Loucy (cell line): ENCODE data around the gene GARIN3.
"Not testable (repeated sequence)": the region's sequence is repeated elsewhere in the genome, so short reads cannot be mapped to it uniquely, and the experiment has no call there.

Source experiments
- H2AFZ ChIP-seq: fragments of 200-600 bp; sonication (generic); 2 replicates; pipeline ENCODE4 v1.6.0; 2016; ENCODE audit warnings: antibody characterized with exemption, mild to moderate bottlenecking, low read length, moderate library complexity
- H3F3A ChIP-seq: fragments of 200-600 bp; 2 replicates; pipeline ENCODE4 v1.6.0; 2016; ENCODE audit warnings: antibody characterized with exemption, low read depth, mild to moderate bottlenecking
- H3K27me3 ChIP-seq: fragments of 200-600 bp; sonication (generic); 2 replicates; pipeline ENCODE4 v1.6.1; 2014; ENCODE audit warnings: low read length, mild to moderate bottlenecking; ENCODE audit not compliant: insufficient read depth, poor library complexity, severe bottlenecking
- H3K36me3 ChIP-seq: fragments of 200-600 bp; sonication (generic); 2 replicates; pipeline ENCODE4 v1.6.1; 2016; ENCODE audit warnings: low read length; ENCODE audit not compliant: insufficient read depth
- H3K4me1 ChIP-seq: fragments of 200-600 bp; sonication (generic); 2 replicates; pipeline ENCODE4 v1.5.1; 2014; ENCODE audit warnings: low read length, mild to moderate bottlenecking; ENCODE audit not compliant: insufficient read depth, poor library complexity, severe bottlenecking
- H3K4me2 ChIP-seq: fragments of 200-600 bp; sonication (generic); 2 replicates; pipeline ENCODE4 v1.6.0; 2014; ENCODE audit warnings: antibody characterized with exemption, low read length, low read depth, mild to moderate bottlenecking; ENCODE audit not compliant: poor library complexity, severe bottlenecking
- H3K4me3 ChIP-seq: fragments of 200-600 bp; sonication (generic); 2 replicates; pipeline ENCODE4 v1.5.1; 2014; ENCODE audit warnings: low read length, mild to moderate bottlenecking, mixed read lengths; ENCODE audit not compliant: poor library complexity, severe bottlenecking
- H3K79me2 ChIP-seq: fragments of 200-600 bp; sonication (generic); 2 replicates; pipeline ENCODE4 v1.6.1; 2014; ENCODE audit warnings: low read length; ENCODE audit not compliant: insufficient read depth
- H3K9ac ChIP-seq: fragments of 200-600 bp; sonication (generic); 2 replicates; pipeline ENCODE4 v1.6.0; 2014; ENCODE audit warnings: mild to moderate bottlenecking, low read depth, low read length, moderate library complexity; ENCODE audit not compliant: poor library complexity, severe bottlenecking
- H3K9me2 ChIP-seq: fragments of 200-600 bp; sonication (generic); replicated peaks from 2 replicates; pipeline ENCODE4 v1.6.1; 2016; ENCODE audit warnings: low read depth, low read length, mixed read lengths
- H3K9me3 ChIP-seq: fragments of 200-600 bp; sonication (generic); 2 replicates; pipeline ENCODE4 v1.6.1; 2014; ENCODE audit warnings: mild to moderate bottlenecking, antibody characterized with exemption, low read length, low read depth; ENCODE audit not compliant: insufficient read depth
- H4K20me1 ChIP-seq: fragments of 200-600 bp; sonication (generic); 2 replicates; pipeline ENCODE4 v1.6.0; 2014; ENCODE audit warnings: antibody characterized with exemption, low read length, mild to moderate bottlenecking; ENCODE audit not compliant: insufficient read depth, poor library complexity, severe bottlenecking
- CTCF ChIP-seq: fragments of 200-600 bp; sonication (generic); conservative IDR thresholded peaks from 2 replicates; pipeline ENCODE4 v1.5.1; 2014; ENCODE audit warnings: mild to moderate bottlenecking, antibody characterized with exemption, low read length
- EZH2phosphoT487 ChIP-seq: fragments of 200-600 bp; IDR thresholded peaks from 2 replicates; pipeline ENCODE4 v1.6.1; 2018; ENCODE audit warnings: antibody characterized with exemption, mild to moderate bottlenecking, moderate library complexity, borderline replicate concordance

Gene GARIN3

GRCh38 chr5:157214415-157214814 lies 48.4 kb upstream of the GARIN3 start:
- H3K27me3 ChIP-seq: no peaks in the 10 kb centered on the region
- H4K20me1 ChIP-seq: no peaks in the 10 kb centered on the region
- no peak overlapping the region for H3K4me2 ChIP-seq
- no peaks in the 10 kb centered on the region for H3K9me2 ChIP-seq
- no peaks in the 10 kb centered on the region for H3K4me1 ChIP-seq
- H3K36me3 ChIP-seq: peaks cover 88% of the 10 kb centered on the region; the same call in 1 of the 2 replicates
- no peak overlapping the region for H2AFZ ChIP-seq
- no peaks in the 10 kb centered on the region for H3K9me3 ChIP-seq
- H3K4me3 ChIP-seq: no peak overlapping the region
- H3K9ac ChIP-seq: no peak overlapping the region
- no peaks in the 10 kb centered on the region for H3F3A ChIP-seq
- H3K79me2 ChIP-seq: no peaks in the 10 kb centered on the region
- TF ChIP-seq EZH2phosphoT487 (no peak), CTCF (no peak)

- Histone ChIP-seq H2AFZ (no peak overlapping the region), H3K27me3 (no peaks in the 10 kb centered on the region), H3K4me1 (no peaks in the 10 kb centered on the region), H3K36me3 (peaks cover 89% of the 10 kb centered on the region; the same call in 1 of the 2 replicates), H3K9me2 (no peaks in the 10 kb centered on the region), H3K9me3 (no peaks in the 10 kb centered on the region), H3K9ac (no peak overlapping the region), H3K79me2 (no peaks in the 10 kb centered on the region), H3K4me3 (no peak overlapping the region), H4K20me1 (no peaks in the 10 kb centered on the region), H3K4me2 (no peak overlapping the region), H3F3A (no peaks in the 10 kb centered on the region)
- TF ChIP-seq EZH2phosphoT487 (no peak), CTCF (no peak)
These were observed 47.6 kb upstream of the GARIN3 start for GRCh38 chr5:157213527-157214243.

GRCh38 chr5:157212307-157212706 lies 46.2 kb upstream of the GARIN3 start:
- no peaks in the 10 kb centered on the region for H3K27me3 ChIP-seq
- H3K9me3 ChIP-seq: no peaks in the 10 kb centered on the region
- H3K4me2 ChIP-seq: no peak overlapping the region
- H3K4me3 ChIP-seq: no peak overlapping the region
- peaks cover 12% of the 10 kb centered on the region; the same call in 1 of the 2 replicates for H3K79me2 ChIP-seq
- H2AFZ ChIP-seq: no peak overlapping the region
- peaks cover 2% of the 10 kb centered on the region for H4K20me1 ChIP-seq
- H3F3A ChIP-seq: no peaks in the 10 kb centered on the region
- TF ChIP-seq CTCF (no peak), EZH2phosphoT487 (no peak)
- H3K4me1 ChIP-seq: no peaks in the 10 kb centered on the region
- H3K36me3 ChIP-seq: peaks cover 89% of the 10 kb centered on the region; the same call in 1 of the 2 replicates
- no peaks in the 10 kb centered on the region for H3K9me2 ChIP-seq
- no peak overlapping the region for H3K9ac ChIP-seq

GRCh38 chr5:157210652-157211051 lies 44.6 kb upstream of the GARIN3 start:
- not testable (repeated sequence) for H2AFZ ChIP-seq, H3K4me2 ChIP-seq
- H3K79me2 ChIP-seq: peaks cover 23% of the 10 kb centered on the region

More at GRCh38 chr5:157210652-157211051, 44.6 kb upstream of the GARIN3 start:
- H3K9ac ChIP-seq, H3K9me2 ChIP-seq, H4K20me1 ChIP-seq, H3K27me3 ChIP-seq, H3K4me1 ChIP-seq, H3F3A ChIP-seq, H3K4me3 ChIP-seq, H3K9me3 ChIP-seq: not testable (repeated sequence)
- peaks cover 72% of the 10 kb centered on the region; the same call in 1 of the 2 replicates for H3K36me3 ChIP-seq
